VCaP (cell line): ENCODE results near the gene CCDC66.

Source experiments
- H3K27ac ChIP-seq: fragments of 450-650 bp; 2 replicates; pipeline ENCODE4 v1.5.1; 2017
- TF ChIP-seq, protein P1 (sequence below): fragments of 450-650 bp; conservative IDR thresholded peaks from 2 replicates; pipeline ENCODE4 v1.5.1; 2017; ENCODE audit warnings: mild to moderate bottlenecking, moderate library complexity

CCDC66 gene

DNA sequence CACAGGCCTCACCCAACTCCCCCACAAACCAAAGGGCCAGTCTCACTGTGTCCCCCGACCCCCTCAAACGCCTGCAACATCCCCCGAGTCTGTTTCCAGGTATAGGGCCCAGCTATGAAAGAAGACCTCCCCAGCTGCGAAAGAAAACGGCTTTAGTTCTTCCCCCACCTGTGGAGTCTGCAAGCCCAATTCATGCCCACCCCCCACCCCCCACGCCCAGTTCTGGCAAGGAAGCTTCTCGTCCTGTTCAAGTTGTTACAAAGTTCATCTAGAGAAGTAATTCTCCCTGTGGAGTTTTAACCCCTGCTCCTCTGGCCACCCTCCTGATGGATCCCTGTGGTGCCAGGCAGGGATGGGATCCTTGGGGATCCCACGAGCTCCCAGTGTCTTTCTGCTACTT is 54.4 kb downstream of the CCDC66 start:
- TF ChIP-seq, protein P1, sequence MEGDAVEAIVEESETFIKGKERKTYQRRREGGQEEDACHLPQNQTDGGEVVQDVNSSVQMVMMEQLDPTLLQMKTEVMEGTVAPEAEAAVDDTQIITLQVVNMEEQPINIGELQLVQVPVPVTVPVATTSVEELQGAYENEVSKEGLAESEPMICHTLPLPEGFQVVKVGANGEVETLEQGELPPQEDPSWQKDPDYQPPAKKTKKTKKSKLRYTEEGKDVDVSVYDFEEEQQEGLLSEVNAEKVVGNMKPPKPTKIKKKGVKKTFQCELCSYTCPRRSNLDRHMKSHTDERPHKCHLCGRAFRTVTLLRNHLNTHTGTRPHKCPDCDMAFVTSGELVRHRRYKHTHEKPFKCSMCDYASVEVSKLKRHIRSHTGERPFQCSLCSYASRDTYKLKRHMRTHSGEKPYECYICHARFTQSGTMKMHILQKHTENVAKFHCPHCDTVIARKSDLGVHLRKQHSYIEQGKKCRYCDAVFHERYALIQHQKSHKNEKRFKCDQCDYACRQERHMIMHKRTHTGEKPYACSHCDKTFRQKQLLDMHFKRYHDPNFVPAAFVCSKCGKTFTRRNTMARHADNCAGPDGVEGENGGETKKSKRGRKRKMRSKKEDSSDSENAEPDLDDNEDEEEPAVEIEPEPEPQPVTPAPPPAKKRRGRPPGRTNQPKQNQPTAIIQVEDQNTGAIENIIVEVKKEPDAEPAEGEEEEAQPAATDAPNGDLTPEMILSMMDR: no peak
- H3K27ac ChIP-seq: no peak overlapping the region

DNA sequence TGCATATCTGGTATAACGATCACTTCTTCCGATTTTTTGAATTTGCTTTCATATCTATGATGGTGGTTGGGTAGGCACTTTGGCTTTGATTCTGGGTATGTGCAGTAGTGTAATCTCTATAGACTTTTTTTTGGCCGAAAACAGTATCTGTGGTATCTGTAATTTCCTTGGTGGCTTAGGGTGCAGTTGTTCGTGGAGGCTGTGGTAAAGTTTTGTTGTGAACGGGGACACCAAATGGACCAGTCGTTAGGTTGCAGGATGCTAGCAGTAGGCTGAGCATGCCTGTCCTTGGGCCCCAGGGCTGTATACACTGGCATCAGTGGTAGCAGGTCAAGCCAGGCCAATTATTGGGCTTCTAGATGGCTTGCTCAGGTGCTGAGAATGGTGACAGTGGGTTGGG is 55.2 kb downstream of the CCDC66 start:
- TF ChIP-seq, protein P1: no peak
- no peak overlapping the region for H3K27ac ChIP-seq

DNA sequence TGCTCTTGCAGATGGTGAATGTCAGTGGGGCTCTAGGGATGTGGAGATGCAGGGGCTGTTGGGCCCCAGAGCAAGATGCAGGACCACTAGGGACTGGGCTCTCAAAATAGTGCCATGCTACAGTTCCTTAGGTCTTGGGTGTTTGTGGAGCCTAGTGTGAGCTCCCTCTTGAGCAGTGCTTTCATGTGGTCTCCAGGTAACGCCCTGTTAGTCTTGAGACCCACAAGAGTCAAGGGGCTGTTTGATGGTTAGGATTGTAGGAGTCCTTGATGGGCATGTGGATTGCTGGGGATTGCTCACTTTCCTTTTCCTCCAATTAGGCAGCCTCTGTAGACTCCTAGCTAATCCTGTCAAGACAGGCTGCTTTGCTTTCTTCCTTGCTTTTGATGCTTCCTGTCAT is 56.0 kb downstream of the CCDC66 start:
- TF ChIP-seq, protein P1: no peak
- no peak overlapping the region for H3K27ac ChIP-seq

GRCh38 chr3:56616478-56617006 is 59.6 kb downstream of the CCDC66 start:
- H3K27ac ChIP-seq: no peak overlapping the region
- TF ChIP-seq, protein P1: no peak

- TF ChIP-seq, protein P1: no peak
- H3K27ac ChIP-seq: no peak overlapping the region
Measured at GRCh38 chr3:56620371-56620770, 63.4 kb downstream of the CCDC66 start.

- TF ChIP-seq, protein P1: no peak
- peak overlapping the region; percentile 54 for H3K27ac ChIP-seq
Measured at GRCh38 chr3:56621681-56622080, 64.7 kb downstream of the CCDC66 start.

DNA sequence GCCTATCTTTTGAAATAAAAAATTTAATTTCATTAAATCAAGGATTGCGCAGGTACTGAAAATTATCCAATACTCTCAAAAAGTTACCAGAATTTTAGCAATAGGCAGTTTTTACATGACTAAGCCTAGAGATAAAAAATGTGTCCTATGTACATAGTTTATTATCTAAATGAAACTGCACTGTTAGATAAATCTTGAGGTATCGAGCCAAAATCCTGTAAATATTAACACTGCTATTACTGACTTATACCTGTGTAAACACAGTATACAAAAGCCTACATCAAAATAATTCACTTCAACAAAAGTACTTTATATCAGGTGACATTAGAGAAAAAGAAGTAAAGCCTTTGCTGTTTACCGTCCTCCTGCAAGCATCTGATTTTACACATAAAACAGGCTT is 65.4 kb downstream of the CCDC66 start:
- peak overlapping the region; percentile 54 for H3K27ac ChIP-seq
- TF ChIP-seq, protein P1: no peak
